IMR-90 (cell line): Measurements from ENCODE around the gene HOXC5. TPM values are rescaled to one million over a fixed set of nuclear protein-coding genes. Genes with fewer than 3 reads are reported as not detected.

Source experiments
- ATAC-seq: fragments of 200-7000 bp; cut with Tn5 transposase; 2 replicates; pipeline ENCODE4 v1.9.1; 2020; ENCODE audit warnings: low read depth, mild to moderate bottlenecking, moderate library complexity
- BruUV-seq: library from RNA; stranded (reverse); fragments of 400-500 nt; replicated peaks from 2 replicates; lab custom pipeline; 2021; lab: Mats Ljungman, UMichigan
- CTCF ChIA-PET: fragments of 300-600 bp; formaldehyde crosslinking; extraction: SDS; loops from one replicate; lab custom pipeline; 2021; ENCODE audit warnings: antibody characterized with exemption; lab: Yijun Ruan, JAX
- POLR2A ChIA-PET: fragments of 300-600 bp; sonication (Branson Sonifier 250); formaldehyde crosslinking; loops from one replicate; lab custom pipeline; 2022; ENCODE audit warnings: antibody characterized with exemption; ENCODE audit not compliant: unreplicated experiment; lab: Charles Lee
- DNase-seq: peaks from one replicate; pipeline ENCODE4 v3.0.0; 2013
- H2AFZ ChIP-seq: replicated peaks from 2 replicates; pipeline ENCODE3; 2013; ENCODE audit warnings: low read length, mild to moderate bottlenecking; ENCODE audit not compliant: poor library complexity
- H2AK5ac ChIP-seq: 2 replicates; pipeline ENCODE4 v1.6.1; 2013; ENCODE audit warnings: low read depth, low read length, inconsistent platforms
- H2AK9ac ChIP-seq: replicated peaks from 2 replicates; pipeline ENCODE3; 2013; ENCODE audit warnings: mild to moderate bottlenecking, low read depth, low read length, moderate library complexity; ENCODE audit not compliant: poor library complexity
- H2BK120ac ChIP-seq: 2 replicates; pipeline ENCODE4 v1.6.1; 2013; ENCODE audit warnings: low read depth, low read length, inconsistent platforms
- H2BK15ac ChIP-seq: 3 replicates; pipeline ENCODE4 v1.6.1; 2013; ENCODE audit warnings: low read depth, low read length, inconsistent platforms
- H2BK20ac ChIP-seq: 2 replicates; pipeline ENCODE4 v1.6.1; 2013; ENCODE audit warnings: low read depth, mild to moderate bottlenecking, inconsistent platforms, low read length, moderate library complexity
- H2BK5ac ChIP-seq: 2 replicates; pipeline ENCODE4 v1.6.1; 2013; ENCODE audit warnings: mild to moderate bottlenecking, low read depth, low read length, inconsistent platforms; ENCODE audit not compliant: poor library complexity, severe bottlenecking
- H3K14ac ChIP-seq: replicated peaks from 2 replicates; pipeline ENCODE4 v1.6.1; 2013; ENCODE audit warnings: low read depth, low read length, inconsistent platforms
- H3K18ac ChIP-seq: 2 replicates; pipeline ENCODE4 v1.6.1; 2013; ENCODE audit warnings: low read depth, low read length, control low read depth
- H3K23ac ChIP-seq: 2 replicates; pipeline ENCODE4 v1.6.1; 2013; ENCODE audit warnings: low read depth, low read length, inconsistent platforms
- H3K27ac ChIP-seq: 2 replicates; pipeline ENCODE4 v1.5.1; 2013; ENCODE audit warnings: mild to moderate bottlenecking, control low read depth, low read length; ENCODE audit not compliant: insufficient read depth
- H3K27me3 ChIP-seq: 2 replicates; pipeline ENCODE4 v1.6.1; 2013; ENCODE audit warnings: low read length; ENCODE audit not compliant: control insufficient read depth, insufficient read depth
- H3K36me3 ChIP-seq: 2 replicates; pipeline ENCODE4 v1.6.1; 2013; ENCODE audit warnings: low read length, mixed read lengths; ENCODE audit not compliant: control insufficient read depth, insufficient read depth
- H3K4ac ChIP-seq: 2 replicates; pipeline ENCODE4 v1.6.1; 2013; ENCODE audit warnings: low read depth, low read length, inconsistent platforms
- H3K4me1 ChIP-seq: 2 replicates; pipeline ENCODE4 v1.6.1; 2013; ENCODE audit warnings: low read length, mixed read lengths; ENCODE audit not compliant: control insufficient read depth, insufficient read depth
- H3K4me2 ChIP-seq: 2 replicates; pipeline ENCODE4 v1.6.1; 2013; ENCODE audit warnings: low read depth, mild to moderate bottlenecking, control low read depth, low read length, moderate library complexity
- H3K4me3 ChIP-seq: 2 replicates; pipeline ENCODE4 v1.5.1; 2013; ENCODE audit warnings: low read depth, mild to moderate bottlenecking, control low read depth, low read length, moderate library complexity; ENCODE audit not compliant: insufficient read depth
- H3K56ac ChIP-seq: 2 replicates; pipeline ENCODE4 v1.6.1; 2013; ENCODE audit warnings: low read length, inconsistent platforms; ENCODE audit not compliant: insufficient read depth; ENCODE audit errors: extremely low read depth
- H3K79me1 ChIP-seq, 2 experiments: 2 replicates each; pipeline ENCODE4 v1.6.1; 2013; ENCODE audit warnings: low read length in 2 of 2, inconsistent platforms in 1 of 2, low read depth in 1 of 2
- H3K9ac ChIP-seq: 2 replicates; pipeline ENCODE4 v1.6.1; 2013; ENCODE audit warnings: low read depth, low read length, control low read depth
- H3K9me1 ChIP-seq: 2 replicates; pipeline ENCODE4 v1.6.1; 2013; ENCODE audit warnings: low read length, inconsistent platforms; ENCODE audit not compliant: insufficient read depth
- H3K9me3 ChIP-seq: 2 replicates; pipeline ENCODE4 v1.6.1; 2013; ENCODE audit warnings: low read length; ENCODE audit not compliant: control insufficient read depth, insufficient read depth
- H4K20me1 ChIP-seq: 2 replicates; pipeline ENCODE4 v1.6.1; 2013; ENCODE audit warnings: low read length, inconsistent platforms; ENCODE audit not compliant: insufficient read depth
- H4K5ac ChIP-seq: 2 replicates; pipeline ENCODE4 v1.6.1; 2013; ENCODE audit warnings: mild to moderate bottlenecking, low read depth, low read length, control low read depth
- H4K8ac ChIP-seq, 2 experiments: 2 replicates each; pipeline ENCODE4 v1.6.1; 2013; ENCODE audit warnings: low read depth in 2 of 2, low read length in 2 of 2, control low read depth in 1 of 2, inconsistent platforms in 1 of 2
- H4K91ac ChIP-seq: 2 replicates; pipeline ENCODE4 v1.6.1; 2013; ENCODE audit warnings: low read depth, low read length, inconsistent platforms; ENCODE audit not compliant: insufficient read depth
- BHLHE40 ChIP-seq: fragments of 150-350 bp; IDR thresholded peaks from 2 replicates; pipeline ENCODE4 v1.6.1; 2016; ENCODE audit warnings: mild to moderate bottlenecking, low read depth, low read length
- CEBPB ChIP-seq: IDR thresholded peaks from 2 replicates; pipeline ENCODE4 v1.6.1; 2012; ENCODE audit warnings: low read depth, low read length, improper control_type of control experiment
- CHD1 ChIP-seq: IDR thresholded peaks from 2 replicates; pipeline ENCODE4 v1.6.1; 2012; ENCODE audit warnings: low read depth, low read length, improper control_type of control experiment
- FOS ChIP-seq: fragments of 150-350 bp; IDR thresholded peaks from 2 replicates; pipeline ENCODE4 v1.6.1; 2016; ENCODE audit warnings: low read depth, low read length
- MAFK ChIP-seq: IDR thresholded peaks from 2 replicates; pipeline ENCODE4 v1.6.1; 2012; ENCODE audit warnings: low read depth, low read length, improper control_type of control experiment
- MXI1 ChIP-seq: IDR thresholded peaks from 2 replicates; pipeline ENCODE4 v1.6.1; 2012; ENCODE audit warnings: low read depth, mild to moderate bottlenecking, low read length, moderate library complexity, borderline replicate concordance
- NFE2L2 ChIP-seq: fragments of 150-350 bp; IDR thresholded peaks from 2 replicates; pipeline ENCODE4 v1.6.1; 2016; ENCODE audit warnings: low read depth, mild to moderate bottlenecking, low read length
- POLR2A ChIP-seq: IDR thresholded peaks from 2 replicates; pipeline ENCODE4 v1.6.1; 2012; ENCODE audit warnings: mild to moderate bottlenecking, low read depth, low read length
- RAD21 ChIP-seq: IDR thresholded peaks from 2 replicates; pipeline ENCODE4 v1.6.1; 2012; ENCODE audit warnings: low read length, improper control_type of control experiment
- RCOR1 ChIP-seq: IDR thresholded peaks from 2 replicates; pipeline ENCODE4 v1.6.1; 2012; ENCODE audit warnings: mild to moderate bottlenecking, low read length, improper control_type of control experiment; ENCODE audit not compliant: insufficient replicate concordance
- RFX5 ChIP-seq: IDR thresholded peaks from 2 replicates; pipeline ENCODE4 v1.8.0; 2012; ENCODE audit warnings: low read depth, mild to moderate bottlenecking, low read length, moderate library complexity
- SMC3 ChIP-seq: fragments of 150-350 bp; IDR thresholded peaks from 2 replicates; pipeline ENCODE4 v1.6.1; 2016; ENCODE audit warnings: low read depth, mild to moderate bottlenecking, antibody characterized with exemption, low read length, moderate library complexity
- USF2 ChIP-seq: fragments of 150-350 bp; IDR thresholded peaks from 2 replicates; pipeline ENCODE4 v1.6.1; 2017; ENCODE audit warnings: mild to moderate bottlenecking, antibody characterized with exemption, low read length, low read depth
- WGBS, 2 experiments: methylation state at CpG; one replicate each; pipeline versions ENCODE4 v1.1.5 to v1.1.7; 2013; ENCODE audit warnings: missing lambda C conversion rate in 2 of 2; ENCODE audit not compliant: insufficient read length in 1 of 2; ENCODE audit errors: extremely low coverage in 2 of 2; 5-methylcytosine and 5-hydroxymethylcytosine counted together
- dilution Hi-C: fragments of 300-500 bp; cut with HindIII; formaldehyde crosslinking; loops from one replicate; pipeline ENCODE4 v1.14.3; 2018; ENCODE audit warnings: low sequenced_read_pairs; ENCODE audit not compliant: unreplicated experiment
- in situ Hi-C: fragments of 300-500 bp; cut with MboI; formaldehyde crosslinking; loops from 3 replicates; pipeline ENCODE4 v1.14.3; 2019; ENCODE audit warnings: low sequenced_read_pairs, inconsistent platforms, mixed read lengths
- intact Hi-C: fragments of 100-400 bp; cut with micrococcal nuclease; formaldehyde crosslinking; loops from 2 replicates; pipeline ENCODE4 v1.10.0; 2022
- polyA plus RNA-seq, 3 experiments: library from polyadenylated mRNA; depleted of rRNA; stranded (reverse); fragments of >200 nt; gene quantifications; 2 replicates each; pipeline ENCODE4 v1.2.3, GENCODE V29; 2012; ENCODE audit warnings: low replicate concordance in 1 of 3
- total RNA-seq: library from RNA; depleted of rRNA; stranded (reverse); fragments of >200 nt; gene quantifications from 2 replicates; pipeline ENCODE4 v1.2.3, GENCODE V29; 2012
- TF ChIP-seq, protein P1 (sequence below): fragments of 150-350 bp; IDR thresholded peaks from 2 replicates; pipeline ENCODE4 v1.6.1; 2016; ENCODE audit warnings: low read depth, mild to moderate bottlenecking, low read length, moderate library complexity, borderline replicate concordance
- TF ChIP-seq, protein P2 (sequence below): conservative IDR thresholded peaks from 2 replicates; pipeline ENCODE4 v1.5.1; 2012; ENCODE audit warnings: mild to moderate bottlenecking, low read depth, low read length, improper control_type of control experiment

HOXC5 gene
- total and polyA plus RNA-seq, 2 of the 4 experiments (the other 2 are of a cell fraction): not detected

- DNase-seq (no peak), ATAC-seq (no peak)
- Histone ChIP-seq H3K4ac (no peak overlapping the region), H3K23ac (no peak overlapping the region), H3K14ac (no peak overlapping the region), H4K5ac (no peak overlapping the region), H2AK9ac (no peak overlapping the region), H3K27me3 (peaks cover 89% of the 10 kb centered on the region), H3K4me2 (no peak overlapping the region), H4K8ac (no peak overlapping the region), H2BK120ac (no peak overlapping the region), H2AFZ (no peak overlapping the region), H3K4me3 (no peak overlapping the region), H2BK5ac (no peak overlapping the region), H3K27ac (no peak overlapping the region), H2BK20ac (no peak overlapping the region), H4K20me1 (no peaks in the 10 kb centered on the region), H3K4me1 (no peaks in the 10 kb centered on the region), H3K9me1 (no peaks in the 10 kb centered on the region), H3K9me3 (peaks cover 4% of the 10 kb centered on the region), H3K9ac (no peak overlapping the region), H2BK15ac (no peak overlapping the region), H3K36me3 (no peaks in the 10 kb centered on the region), H3K56ac (no peak overlapping the region), H3K79me1 (no peaks in the 10 kb centered on the region), H2AK5ac (no peak overlapping the region), H4K91ac (no peak overlapping the region), H3K18ac (no peak overlapping the region)
- no CpG with 5 or more reads among the region's 14 CpGs for WGBS, 2 experiments
- dilution Hi-C loops (no loop called here), intact Hi-C loops (no loop called here), in situ Hi-C loops (no loop called here)
- TF ChIP-seq CHD1 (no peak), SMC3 (no peak), RCOR1 (no peak), BHLHE40 (no peak), MXI1 (no peak), USF2 (no peak), MAFK (no peak), POLR2A (no peak), NFE2L2 (no peak), RAD21 (no peak), RFX5 (no peak), FOS (no peak), CEBPB (no peak)
- TF ChIP-seq, protein P1, sequence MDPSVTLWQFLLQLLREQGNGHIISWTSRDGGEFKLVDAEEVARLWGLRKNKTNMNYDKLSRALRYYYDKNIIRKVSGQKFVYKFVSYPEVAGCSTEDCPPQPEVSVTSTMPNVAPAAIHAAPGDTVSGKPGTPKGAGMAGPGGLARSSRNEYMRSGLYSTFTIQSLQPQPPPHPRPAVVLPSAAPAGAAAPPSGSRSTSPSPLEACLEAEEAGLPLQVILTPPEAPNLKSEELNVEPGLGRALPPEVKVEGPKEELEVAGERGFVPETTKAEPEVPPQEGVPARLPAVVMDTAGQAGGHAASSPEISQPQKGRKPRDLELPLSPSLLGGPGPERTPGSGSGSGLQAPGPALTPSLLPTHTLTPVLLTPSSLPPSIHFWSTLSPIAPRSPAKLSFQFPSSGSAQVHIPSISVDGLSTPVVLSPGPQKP: no peak
- TF ChIP-seq, protein P2, sequence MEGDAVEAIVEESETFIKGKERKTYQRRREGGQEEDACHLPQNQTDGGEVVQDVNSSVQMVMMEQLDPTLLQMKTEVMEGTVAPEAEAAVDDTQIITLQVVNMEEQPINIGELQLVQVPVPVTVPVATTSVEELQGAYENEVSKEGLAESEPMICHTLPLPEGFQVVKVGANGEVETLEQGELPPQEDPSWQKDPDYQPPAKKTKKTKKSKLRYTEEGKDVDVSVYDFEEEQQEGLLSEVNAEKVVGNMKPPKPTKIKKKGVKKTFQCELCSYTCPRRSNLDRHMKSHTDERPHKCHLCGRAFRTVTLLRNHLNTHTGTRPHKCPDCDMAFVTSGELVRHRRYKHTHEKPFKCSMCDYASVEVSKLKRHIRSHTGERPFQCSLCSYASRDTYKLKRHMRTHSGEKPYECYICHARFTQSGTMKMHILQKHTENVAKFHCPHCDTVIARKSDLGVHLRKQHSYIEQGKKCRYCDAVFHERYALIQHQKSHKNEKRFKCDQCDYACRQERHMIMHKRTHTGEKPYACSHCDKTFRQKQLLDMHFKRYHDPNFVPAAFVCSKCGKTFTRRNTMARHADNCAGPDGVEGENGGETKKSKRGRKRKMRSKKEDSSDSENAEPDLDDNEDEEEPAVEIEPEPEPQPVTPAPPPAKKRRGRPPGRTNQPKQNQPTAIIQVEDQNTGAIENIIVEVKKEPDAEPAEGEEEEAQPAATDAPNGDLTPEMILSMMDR: no peak
- no TSS peak for BruUV-seq
- CTCF ChIA-PET: interaction anchor here (0.5 kb wide), 1 partner anchor 149 kb away, joined by 3 read pairs; no protein-coding TSS in a partner anchor
- POLR2A ChIA-PET: interaction anchor here (0.6 kb wide), 1 partner anchor 123 kb away, joined by 3 read pairs; no protein-coding TSS in a partner anchor
Observed at GRCh38 chr12:54011665-54012532, 21.0 kb upstream of the HOXC5 start.
